Tibial nerve (tissue), 4 donors: ENCODE data around the gene GALNT10. TPM values are rescaled to one million over a fixed set of nuclear protein-coding genes. Genes with fewer than 3 reads are reported as not detected.
A peak's percentile ranks its signal among the peaks of the same experiment; 100 is the strongest.

Experiments used
- DNase-seq, 2 donors: peaks; one replicate each; pipeline ENCODE4 v3.0.0-alpha.2; 2019; ENCODE audit warnings: low spot score in 2 of 2
- H3K27ac ChIP-seq, 4 donors: fragments of 200-600 bp; sonication (generic) in 3 of 4; one replicate each; pipeline ENCODE4 v1.5.1; 2017 to 2019; ENCODE audit warnings: mild to moderate bottlenecking in 1 of 4
- H3K27me3 ChIP-seq, 2 donors: fragments of 200-600 bp; sonication (generic) in 1 of 2; one replicate each; pipeline versions ENCODE4 v1.5.1 to v1.6.0; 2017 to 2019
- H3K36me3 ChIP-seq, 3 donors: fragments of 200-600 bp; sonication (generic); one replicate each; pipeline ENCODE4 v1.5.1; 2018 to 2019
- H3K4me1 ChIP-seq, 4 donors: fragments of 200-600 bp; sonication (generic) in 3 of 4; one replicate each; pipeline ENCODE4 v1.5.1; 2017 to 2019
- H3K4me3 ChIP-seq, 4 donors: fragments of 200-600 bp; sonication (generic) in 3 of 4; one replicate each; pipeline ENCODE4 v1.5.1; 2017 to 2019; ENCODE audit warnings: mild to moderate bottlenecking in 1 of 4, moderate library complexity in 1 of 4
- H3K9me3 ChIP-seq, 4 donors: fragments of 200-600 bp; sonication (generic) in 3 of 4; one replicate each; pipeline ENCODE4 v1.5.1; 2017 to 2019
- CTCF ChIP-seq, 5 experiments: fragments of 200-600 bp in 3 of 5; fragments of 450-650 bp in 2 of 5; sonication (generic) in 3 of 5; IDR thresholded peaks; one replicate each; pipeline ENCODE4 v1.5.1; 2016 to 2019; ENCODE audit warnings: antibody characterized with exemption in 5 of 5, mild to moderate bottlenecking in 3 of 5, moderate library complexity in 2 of 5
- EP300 ChIP-seq, 2 donors: sonication (generic); formaldehyde crosslinking; IDR thresholded peaks; one replicate each; pipeline ENCODE4 v1.6.1; 2017; ENCODE audit warnings: antibody characterized with exemption in 2 of 2, mild to moderate bottlenecking in 1 of 2
- POLR2A ChIP-seq, 2 donors: fragments of 450-650 bp; IDR thresholded peaks; one replicate each; pipeline ENCODE4 v1.6.1; 2017; ENCODE audit warnings: antibody characterized with exemption in 2 of 2, mild to moderate bottlenecking in 2 of 2, moderate library complexity in 2 of 2
- WGBS, 2 donors: methylation state at CpG; one replicate each; pipeline ENCODE4 v1.1.5; 2018; 5-methylcytosine and 5-hydroxymethylcytosine counted together
- total RNA-seq, 4 donors: library from RNA; depleted of rRNA; stranded (reverse); fragments of >200 nt; gene quantifications; one replicate each; pipeline ENCODE4 v1.1.0, GENCODE V29; 2016

GALNT10 gene
- total RNA-seq, 4 donors from 2014 or later = 24.1 to 41.2 (median 26.7) TPM

GRCh38 chr5:154380263-154380662 lies 189.7 kb downstream of the GALNT10 start:
- Histone ChIP-seq H3K27ac (no peak overlapping the region), H3K4me1 (peaks cover 0 to 1% (median under 1%) of the 10 kb centered on the region in 4 donors), H3K27me3 (no peaks in the 10 kb centered on the region), H3K36me3 (peaks cover 0 to 77% (median 0%) of the 10 kb centered on the region in 3 donors), H3K9me3 (no peaks in the 10 kb centered on the region), H3K4me3 (no peak overlapping the region)
- no peak for DNase-seq
- TF ChIP-seq CTCF (IDR thresholded peaks at IDR 0.05) (no peak), EP300 (IDR thresholded peaks at IDR 0.05) (no peak), POLR2A (IDR thresholded peaks at IDR 0.05) (no peak)
- WGBS, 2 donors = 88 to 90% methylated on average over 12 of the region's 12 CpGs

- 52 to 62% methylated on average over 9 of the region's 9 CpGs for WGBS, 2 donors
- Histone ChIP-seq H3K4me1 (no peaks in the 10 kb centered on the region), H3K36me3 (peaks cover 0 to 71% (median 2%) of the 10 kb centered on the region in 3 donors), H3K4me3 (no peak overlapping the region), H3K9me3 (no peaks in the 10 kb centered on the region), H3K27me3 (no peaks in the 10 kb centered on the region), H3K27ac (no peak overlapping the region)
- DNase-seq = no peak
- TF ChIP-seq CTCF (IDR thresholded peaks at IDR 0.05) (no peak), EP300 (IDR thresholded peaks at IDR 0.05) (no peak), POLR2A (IDR thresholded peaks at IDR 0.05) (no peak)
Observed at GRCh38 chr5:154384480-154385235, 194.1 kb downstream of the GALNT10 start.

GRCh38 chr5:154385236-154385512 lies 194.6 kb downstream of the GALNT10 start:
- no peak overlapping the region for H3K27ac ChIP-seq
- peak in 1 of 2 donors; percentile 26 for DNase-seq
- no peaks in the 10 kb centered on the region for H3K27me3 ChIP-seq
- no peaks in the 10 kb centered on the region for H3K9me3 ChIP-seq
- TF ChIP-seq CTCF (IDR thresholded peaks at IDR 0.05) (no peak), POLR2A (IDR thresholded peaks at IDR 0.05) (no peak), EP300 (IDR thresholded peaks at IDR 0.05) (no peak)
- H3K36me3 ChIP-seq = peaks cover 0 to 68% (median 2%) of the 10 kb centered on the region in 3 donors
- H3K4me1 ChIP-seq = no peaks in the 10 kb centered on the region
- WGBS, 2 donors = 55 to 56% methylated on average over 8 of the region's 8 CpGs
- no peak overlapping the region for H3K4me3 ChIP-seq

- H3K27ac ChIP-seq = no peak overlapping the region
- WGBS, 2 donors = 80% methylated on average over 6 of the region's 6 CpGs
- H3K4me1 ChIP-seq = no peaks in the 10 kb centered on the region
- H3K9me3 ChIP-seq = no peaks in the 10 kb centered on the region
- H3K4me3 ChIP-seq = no peak overlapping the region
- TF ChIP-seq CTCF (IDR thresholded peaks at IDR 0.05) (no peak), POLR2A (IDR thresholded peaks at IDR 0.05) (no peak), EP300 (IDR thresholded peaks at IDR 0.05) (no peak)
- H3K36me3 ChIP-seq = peaks cover 0 to 64% (median 2%) of the 10 kb centered on the region in 3 donors
- no peaks in the 10 kb centered on the region for H3K27me3 ChIP-seq
- DNase-seq = no peak
Observed at GRCh38 chr5:154386952-154387629, 196.6 kb downstream of the GALNT10 start.

- Histone ChIP-seq H3K27ac (no peak overlapping the region), H3K36me3 (peaks cover 0 to 55% (median 2%) of the 10 kb centered on the region in 3 donors), H3K4me3 (no peak overlapping the region), H3K9me3 (no peaks in the 10 kb centered on the region), H3K27me3 (no peaks in the 10 kb centered on the region), H3K4me1 (no peaks in the 10 kb centered on the region)
- WGBS, 2 donors = 79 to 82% methylated on average over 2 of the region's 2 CpGs
- TF ChIP-seq EP300 (IDR thresholded peaks at IDR 0.05) = no peak
- TF ChIP-seq POLR2A (IDR thresholded peaks at IDR 0.05) = no peak
- no peak for TF ChIP-seq CTCF (IDR thresholded peaks at IDR 0.05)
- no peak for DNase-seq
Observed at GRCh38 chr5:154388842-154389241, 198.3 kb downstream of the GALNT10 start.
